NCI-H2029 (cell line): ENCODE measurements around the gene MEOX1.

Source experiments
- DNase-seq: peaks from one replicate; lab custom pipeline; 2025; lab: John Stamatoyannopoulos, UW

The MEOX1 gene

DNA sequence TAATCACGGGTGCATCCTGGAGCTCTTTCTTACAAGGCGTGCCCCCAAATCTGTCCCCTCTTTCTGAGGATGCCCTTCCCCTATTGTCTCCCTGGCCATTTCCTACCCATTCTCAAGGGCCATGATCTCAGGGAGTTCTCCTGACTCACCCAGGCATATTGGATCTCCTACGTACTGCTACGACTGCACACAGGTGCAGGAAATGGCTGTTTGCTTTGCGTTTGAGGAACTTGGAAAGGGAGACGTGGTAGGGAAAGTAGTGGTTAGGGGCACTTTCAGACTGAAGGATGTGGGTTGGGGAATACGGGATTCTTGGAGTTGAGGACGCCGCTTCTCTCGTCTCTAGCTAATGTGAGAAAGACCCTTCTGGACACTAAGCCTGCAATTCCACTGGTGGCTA lies 18.7 kb upstream of the MEOX1 start:
- peak; percentile 52 for DNase-seq

DNA sequence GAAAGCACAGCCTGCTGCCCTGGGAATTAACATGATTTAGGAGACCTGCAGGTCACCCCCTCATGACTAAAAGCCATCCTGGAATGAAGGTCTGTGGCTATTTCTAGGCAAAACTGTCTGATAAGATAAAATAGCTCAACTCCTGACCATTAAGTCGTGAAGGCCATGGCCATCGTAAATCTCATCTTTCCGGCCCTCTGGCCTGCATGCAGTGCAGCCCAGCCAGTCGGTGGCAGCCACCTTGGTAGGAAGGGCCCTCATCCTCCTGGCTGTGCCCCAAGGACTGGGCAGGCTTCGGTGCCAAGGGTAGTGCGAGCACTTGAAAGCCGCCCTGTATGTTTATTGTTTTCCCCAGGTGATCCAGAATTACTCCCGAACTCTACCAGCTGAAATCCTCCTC lies 18.2 kb upstream of the MEOX1 start:
- DNase-seq = peak; percentile 59

DNA sequence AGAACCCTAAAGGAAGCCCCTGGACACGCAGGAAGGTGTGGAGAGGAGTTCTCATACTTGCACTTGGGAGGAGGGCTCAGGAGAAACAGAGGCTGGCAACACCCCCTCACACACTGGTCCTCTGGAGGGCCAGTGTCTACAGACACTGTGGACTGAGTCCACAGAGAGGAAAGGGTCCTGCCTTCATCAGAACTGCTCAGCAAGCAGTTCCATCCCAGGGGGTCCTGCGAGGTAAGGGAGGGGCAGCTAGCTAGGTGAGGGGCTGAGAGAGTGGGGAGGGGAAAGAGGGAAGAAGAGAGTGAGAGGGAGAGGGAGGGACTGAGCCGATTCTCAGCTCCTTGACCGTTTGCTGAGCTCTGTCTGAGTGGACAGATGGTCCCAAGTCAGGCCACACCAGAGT lies 17.7 kb upstream of the MEOX1 start:
- DNase-seq = no peak

DNA sequence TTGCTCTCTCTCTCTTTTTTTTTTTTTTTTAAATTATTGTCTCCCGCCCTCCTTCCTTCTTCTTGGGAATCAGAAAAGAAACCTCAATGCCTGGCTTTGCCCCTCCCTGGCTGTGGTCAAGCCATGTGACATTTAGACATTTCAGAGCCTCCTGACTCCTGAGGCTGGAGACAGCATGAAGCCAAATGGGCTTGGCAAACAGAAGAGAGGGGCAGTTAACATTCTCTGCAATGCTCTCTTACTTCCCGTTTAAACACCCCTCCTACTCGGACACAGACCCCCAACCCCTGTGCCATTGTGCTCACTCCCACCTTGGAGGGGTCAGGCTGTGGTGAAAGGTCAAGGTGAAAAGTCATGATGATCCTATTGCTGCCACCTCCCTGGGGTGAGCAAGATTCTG lies 14.7 kb upstream of the MEOX1 start:
- DNase-seq = no peak

DNA sequence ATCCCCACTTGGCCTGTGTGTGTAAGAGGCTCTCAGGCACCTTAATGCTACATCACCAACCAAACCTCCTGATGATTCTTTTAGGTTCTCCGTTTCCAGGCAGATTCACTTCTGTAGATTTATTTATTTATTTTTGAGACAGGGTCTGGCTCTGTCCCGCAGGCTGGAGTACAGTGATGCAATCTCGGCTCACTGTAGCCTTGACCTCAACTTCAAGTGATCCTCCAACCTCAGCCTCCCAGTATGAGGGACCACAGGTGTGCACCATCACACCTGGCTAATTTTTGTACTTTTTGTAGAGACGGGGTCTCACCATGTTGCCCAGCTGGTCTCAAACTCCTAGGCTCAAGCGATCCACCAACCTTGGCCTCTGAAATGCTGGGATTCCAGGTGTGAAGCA lies 12.7 kb upstream of the MEOX1 start:
- no peak for DNase-seq

DNA sequence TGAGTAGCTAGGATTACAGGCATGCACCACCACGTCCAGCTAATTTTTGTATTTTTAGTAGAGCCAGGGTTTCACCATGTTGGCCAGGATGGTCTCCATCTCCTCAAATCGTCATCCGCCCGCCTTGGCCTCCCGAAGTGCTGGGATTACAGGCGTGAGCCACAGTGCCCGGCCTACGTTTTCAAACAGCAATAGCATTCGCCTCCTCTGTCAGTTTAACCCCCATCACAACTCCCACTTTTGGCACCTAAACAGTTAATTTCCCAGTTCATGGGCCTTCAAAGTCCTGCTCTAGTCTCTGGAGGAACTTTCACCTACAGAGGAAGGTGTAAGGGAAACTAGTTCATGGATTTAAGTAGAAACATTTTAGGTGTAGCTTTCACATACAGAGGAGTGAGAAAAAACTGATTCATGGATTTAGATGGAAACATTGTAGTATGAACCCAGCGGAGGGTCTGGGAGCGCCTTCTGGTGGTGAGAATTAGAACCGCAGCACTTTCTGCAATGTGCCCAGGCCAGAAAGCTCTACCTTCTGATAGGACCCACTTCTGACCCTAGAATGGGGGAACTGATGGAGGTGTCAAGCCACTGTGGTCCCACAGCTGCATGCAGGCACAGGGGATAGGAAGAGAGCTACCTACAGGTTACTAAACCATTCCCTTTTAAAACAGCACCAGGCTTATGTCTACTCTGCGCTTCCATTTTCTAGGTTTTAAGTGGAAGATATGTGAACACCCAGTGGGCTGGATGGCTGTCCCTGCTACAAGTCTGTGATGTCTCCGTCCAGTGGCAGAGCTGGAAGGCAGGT lies 12.0 kb upstream of the MEOX1 start:
- DNase-seq = peak; percentile 14

DNA sequence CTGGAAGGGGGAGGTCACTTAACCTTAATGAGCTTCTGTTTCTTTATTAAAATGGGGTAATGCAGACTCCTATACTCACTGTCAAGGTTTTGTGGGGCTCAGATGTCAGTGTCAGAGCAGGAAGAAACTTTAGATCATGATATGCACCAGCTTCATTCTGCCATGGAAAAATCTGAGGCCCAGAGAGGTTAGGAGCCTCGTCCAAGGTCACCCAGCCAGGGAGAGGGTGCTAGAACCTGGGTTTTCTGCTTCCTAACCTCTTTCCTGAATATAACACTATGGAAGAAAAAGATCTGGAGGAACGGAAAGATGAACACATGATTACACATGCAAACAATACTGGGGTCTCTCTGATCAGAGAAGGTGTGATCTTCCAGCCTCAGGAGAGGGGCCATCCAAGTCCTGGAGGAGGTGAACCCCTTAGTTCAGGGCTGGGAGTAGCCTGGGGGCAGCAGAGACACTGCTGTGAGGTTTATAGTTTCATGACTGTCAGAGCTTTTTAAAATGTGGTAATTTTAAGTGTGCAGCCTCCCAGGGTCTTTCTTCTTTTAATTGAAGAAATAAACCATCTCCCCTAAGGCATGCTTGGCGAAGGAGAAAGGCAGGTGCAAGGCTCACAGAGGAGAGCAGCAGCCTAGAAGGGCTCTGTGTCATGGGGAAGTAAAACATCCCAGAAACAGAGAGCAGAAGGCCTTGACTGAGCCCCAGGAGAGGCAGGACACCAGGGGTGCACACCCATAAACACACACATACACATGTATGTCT lies 10.2 kb upstream of the MEOX1 start:
- DNase-seq = no peak

DNA sequence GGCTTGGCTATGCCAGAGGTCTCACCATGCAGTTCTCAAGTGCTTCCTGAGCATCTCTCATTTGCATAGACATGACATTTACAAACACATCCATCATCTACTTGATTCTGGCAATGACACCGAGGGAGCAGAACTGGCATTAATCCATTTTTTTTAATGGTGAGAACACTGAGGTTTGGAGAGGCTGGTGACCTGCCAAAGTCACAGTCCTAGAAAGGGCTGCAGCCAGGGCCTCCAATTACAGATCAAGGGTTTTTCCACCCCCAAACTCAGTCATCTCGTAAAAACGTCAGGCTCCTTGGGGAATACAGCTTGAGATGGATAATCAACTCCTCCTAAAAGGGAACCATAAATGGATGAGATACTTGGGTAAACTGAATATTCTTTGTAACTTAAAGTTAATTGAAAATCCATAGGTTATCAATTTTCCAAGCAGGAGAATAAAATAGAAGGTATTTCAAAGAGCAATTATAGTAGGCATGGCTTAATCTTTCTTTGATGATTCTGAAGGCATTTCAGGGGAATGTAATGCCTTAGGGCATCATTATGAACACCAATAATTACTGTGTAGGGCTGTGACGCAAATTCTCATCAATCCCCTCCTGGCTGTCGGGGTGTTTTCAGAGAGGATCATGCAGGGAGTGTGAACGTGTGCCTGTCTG lies 9.4 kb upstream of the MEOX1 start:
- DNase-seq = peak; percentile 91

DNA sequence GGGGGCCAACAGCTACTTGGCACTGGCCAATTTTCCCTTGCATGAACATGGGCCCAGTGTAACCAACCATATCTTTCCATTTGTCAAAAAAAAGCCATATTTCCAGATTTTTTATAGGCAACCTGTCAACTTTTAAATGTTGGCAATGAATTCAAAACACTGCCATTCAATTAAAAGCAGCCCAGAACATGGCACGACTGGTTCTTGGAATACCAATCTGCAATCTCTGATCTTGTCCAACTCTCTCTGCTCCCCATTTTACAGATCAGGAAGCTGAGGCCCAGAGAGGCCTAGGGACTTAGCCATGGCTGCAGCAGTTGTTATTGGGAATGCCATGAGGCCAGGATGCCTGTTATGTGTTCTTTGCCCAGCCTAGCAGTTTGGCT lies 8.9 kb upstream of the MEOX1 start:
- DNase-seq = no peak

DNA sequence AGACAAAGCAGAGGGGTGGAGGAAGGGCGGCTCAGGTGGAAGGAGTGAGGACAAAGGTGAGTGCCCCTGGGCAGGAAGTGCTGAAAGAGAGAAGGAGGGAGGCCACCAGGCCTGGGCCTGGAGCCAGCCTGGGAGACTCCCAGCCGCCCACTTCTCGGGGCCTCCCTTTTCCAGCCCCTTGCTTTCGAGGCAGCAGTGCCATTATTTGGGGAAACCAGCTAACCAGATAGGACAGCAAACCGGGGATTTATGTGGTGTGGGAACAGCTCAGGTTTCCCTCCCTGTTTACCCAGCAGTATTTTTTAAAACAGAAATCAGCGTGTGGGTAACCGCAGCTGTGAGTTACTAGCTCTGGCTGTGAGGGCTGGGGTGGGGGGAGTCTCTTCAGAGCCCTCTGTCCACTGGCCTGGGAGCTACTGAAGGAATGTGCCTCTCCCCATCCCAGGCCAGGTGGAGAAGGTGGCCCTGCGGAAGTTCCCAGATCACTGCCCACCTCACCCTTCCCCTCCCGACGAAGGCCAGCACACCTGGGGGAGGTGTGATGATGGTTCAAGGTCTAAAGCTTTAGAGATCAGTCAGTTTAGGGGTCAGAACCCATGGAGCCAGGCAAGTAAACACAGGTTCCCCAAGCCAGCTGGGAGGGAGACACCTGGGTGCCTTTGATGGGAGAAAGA lies 8.4 kb upstream of the MEOX1 start:
- DNase-seq = peak; percentile 35

DNA sequence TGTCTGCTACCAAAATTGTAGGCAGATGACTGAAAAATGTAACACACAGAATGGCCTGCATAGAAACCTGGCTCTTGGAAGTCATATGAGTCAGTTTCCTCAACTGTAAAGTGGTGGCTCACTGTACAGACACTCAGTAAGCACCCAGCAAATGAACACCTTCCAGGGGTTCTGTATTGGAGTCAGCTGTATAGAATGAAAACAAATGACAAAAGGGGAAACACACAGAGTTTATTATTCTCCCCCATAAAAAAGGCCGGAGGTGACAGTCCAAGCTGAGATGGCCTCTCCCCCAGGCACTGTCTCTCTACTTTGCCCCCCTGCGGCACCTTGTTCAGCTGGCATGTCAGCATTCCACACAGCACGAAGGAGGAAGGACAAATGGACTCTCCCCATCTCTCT lies 6.2 kb upstream of the MEOX1 start:
- DNase-seq = no peak

DNA sequence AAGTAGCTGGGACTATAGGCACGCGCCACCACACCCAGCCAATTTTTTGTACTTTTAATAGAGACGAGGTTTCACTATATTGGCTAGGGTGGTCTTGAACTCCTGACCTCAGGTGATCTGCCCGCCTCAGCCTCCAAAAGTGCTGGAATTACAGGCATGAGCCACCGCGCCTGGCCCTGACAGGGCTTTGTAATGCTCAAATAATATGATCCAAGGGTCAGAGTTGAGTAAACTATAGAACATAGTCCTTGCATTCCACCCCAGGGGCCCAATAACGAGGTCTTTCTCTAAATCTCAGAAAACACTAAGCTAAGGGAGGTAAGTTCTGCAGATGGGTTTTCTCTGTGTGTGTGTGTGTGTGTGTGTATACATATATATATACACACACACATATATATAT lies 5.8 kb upstream of the MEOX1 start:
- DNase-seq = no peak

DNA sequence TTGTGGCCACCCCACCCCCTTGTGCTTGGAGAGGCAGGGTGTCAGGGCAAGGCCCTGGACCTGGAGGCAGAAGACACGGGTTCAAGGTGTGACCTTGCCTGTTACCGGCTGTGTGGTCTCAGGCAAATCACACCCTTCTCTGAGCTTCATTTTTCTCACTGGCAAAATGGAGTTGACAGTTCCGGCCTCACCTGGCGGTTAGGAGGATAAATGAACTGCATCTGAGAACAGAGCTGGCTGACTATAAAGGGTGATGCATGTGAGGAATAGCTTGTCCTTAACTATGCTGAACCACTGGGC lies 4.2 kb upstream of the MEOX1 start:
- no peak for DNase-seq

DNA sequence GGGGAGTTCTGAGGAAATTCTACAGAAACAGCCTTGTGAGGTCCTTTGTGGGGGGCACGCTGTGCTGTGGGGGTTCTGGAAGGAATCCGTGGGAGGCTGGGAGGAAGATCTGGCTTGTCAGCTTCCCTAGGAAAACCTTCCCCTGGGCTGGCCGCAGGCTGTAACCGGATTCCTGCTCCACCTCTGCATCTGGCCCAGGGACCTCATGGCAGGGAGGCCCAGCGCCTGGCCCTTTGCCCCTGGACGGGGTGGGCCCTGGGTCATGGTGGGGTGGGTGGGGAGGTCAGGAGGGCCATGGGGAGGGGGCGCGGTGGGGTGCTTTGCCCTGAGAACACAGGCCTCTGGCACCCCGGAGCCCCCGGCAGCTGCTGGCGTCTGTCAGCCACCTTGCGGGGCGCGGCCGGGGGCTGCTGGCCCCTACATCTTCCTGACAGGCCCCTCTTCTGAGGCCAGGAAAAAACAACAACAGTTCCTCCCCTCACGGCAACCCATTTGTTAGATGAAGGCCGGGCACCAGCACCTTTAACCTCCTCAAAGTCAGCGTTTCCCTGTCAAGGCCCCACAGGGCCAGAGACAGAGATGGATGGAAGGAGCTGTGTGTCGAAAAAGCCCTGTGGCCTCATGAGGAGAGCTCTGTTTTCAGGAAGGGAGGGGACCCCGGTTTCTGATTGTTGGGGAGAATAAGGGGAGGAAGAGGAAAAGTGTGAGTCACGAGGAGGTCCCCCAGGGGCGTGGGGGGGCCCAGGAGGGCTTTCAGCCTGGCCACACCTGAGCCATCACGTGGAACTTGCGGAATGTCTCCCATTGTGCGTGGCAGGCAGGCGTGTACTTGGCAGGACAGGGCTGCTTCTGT lies 3.6 kb upstream of the MEOX1 start:
- no peak for DNase-seq

DNA sequence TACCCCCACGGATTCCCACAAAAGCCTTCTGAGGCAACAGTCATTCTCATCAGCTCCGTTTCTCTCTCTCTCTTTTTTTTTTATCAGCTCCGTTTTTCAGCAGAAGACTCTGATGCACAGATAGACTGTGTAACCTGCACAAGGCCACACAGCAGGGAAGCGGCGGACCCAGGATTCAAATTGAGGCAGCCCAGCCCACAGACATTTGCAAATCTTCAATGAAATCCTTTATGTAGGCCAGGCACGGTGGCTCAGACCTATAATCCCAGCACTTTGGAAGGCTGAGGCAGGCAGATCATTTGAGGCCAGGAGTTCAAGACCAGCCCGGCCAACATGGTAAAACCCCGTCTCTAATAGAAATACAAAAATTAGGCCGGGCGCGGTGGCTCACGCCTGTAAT lies 2.4 kb upstream of the MEOX1 start:
- no peak for DNase-seq

DNA sequence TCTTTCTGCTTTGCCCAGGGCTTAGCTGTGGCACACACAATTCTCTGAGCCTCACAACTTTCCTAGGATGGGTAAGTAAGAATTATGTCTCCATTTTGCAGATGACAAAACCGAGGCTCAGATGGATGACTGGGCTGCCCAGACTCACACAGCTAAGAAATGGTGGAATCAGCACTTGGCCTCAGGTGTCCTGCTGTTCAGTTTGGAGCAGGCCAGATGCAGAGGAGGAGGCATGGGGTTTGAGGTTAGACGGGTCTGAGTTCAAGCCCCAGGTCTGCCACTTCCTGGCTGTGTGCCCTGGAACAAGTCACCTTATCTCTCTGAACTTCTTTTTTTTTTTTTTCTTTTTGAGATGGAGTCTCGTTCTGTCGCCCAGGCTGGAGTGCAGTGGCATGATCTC lies 1.7 kb upstream of the MEOX1 start:
- DNase-seq = no peak

DNA sequence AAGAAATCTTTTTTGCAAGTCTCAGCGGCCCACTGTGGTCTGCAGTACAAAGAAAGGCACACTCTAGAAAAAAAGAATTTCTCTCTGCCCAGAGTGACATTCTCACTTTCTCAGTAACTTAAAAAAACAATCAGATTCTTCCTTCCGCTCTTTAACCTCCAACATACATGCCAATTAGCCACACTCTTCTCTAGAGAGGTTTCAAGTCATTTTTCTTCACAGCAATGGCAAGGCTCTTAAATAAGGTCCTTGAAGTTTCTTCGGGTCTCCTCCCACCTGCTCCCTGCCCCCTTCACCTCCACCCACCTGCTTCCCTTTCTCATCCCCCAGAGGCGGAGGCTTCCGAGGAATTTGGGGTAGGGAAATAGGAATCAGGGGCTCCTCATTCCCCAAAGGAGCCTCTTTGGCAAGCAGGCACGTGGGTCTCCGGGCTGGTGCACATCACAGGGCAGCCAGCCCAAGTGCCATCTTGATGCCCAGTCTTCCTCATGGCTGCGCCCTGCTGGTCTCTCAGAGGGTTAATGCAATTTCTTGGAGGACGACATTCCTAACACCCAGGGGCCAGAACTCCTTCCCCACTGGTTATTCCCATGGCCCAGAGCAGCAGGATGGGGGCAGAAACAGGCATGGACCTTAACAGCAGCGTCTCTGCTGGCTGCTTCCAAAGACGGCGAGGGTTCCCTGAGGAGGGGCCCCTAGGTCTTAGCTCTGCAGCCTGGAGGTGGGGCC lies 855 bp upstream of the MEOX1 start:
- DNase-seq = no peak

DNA sequence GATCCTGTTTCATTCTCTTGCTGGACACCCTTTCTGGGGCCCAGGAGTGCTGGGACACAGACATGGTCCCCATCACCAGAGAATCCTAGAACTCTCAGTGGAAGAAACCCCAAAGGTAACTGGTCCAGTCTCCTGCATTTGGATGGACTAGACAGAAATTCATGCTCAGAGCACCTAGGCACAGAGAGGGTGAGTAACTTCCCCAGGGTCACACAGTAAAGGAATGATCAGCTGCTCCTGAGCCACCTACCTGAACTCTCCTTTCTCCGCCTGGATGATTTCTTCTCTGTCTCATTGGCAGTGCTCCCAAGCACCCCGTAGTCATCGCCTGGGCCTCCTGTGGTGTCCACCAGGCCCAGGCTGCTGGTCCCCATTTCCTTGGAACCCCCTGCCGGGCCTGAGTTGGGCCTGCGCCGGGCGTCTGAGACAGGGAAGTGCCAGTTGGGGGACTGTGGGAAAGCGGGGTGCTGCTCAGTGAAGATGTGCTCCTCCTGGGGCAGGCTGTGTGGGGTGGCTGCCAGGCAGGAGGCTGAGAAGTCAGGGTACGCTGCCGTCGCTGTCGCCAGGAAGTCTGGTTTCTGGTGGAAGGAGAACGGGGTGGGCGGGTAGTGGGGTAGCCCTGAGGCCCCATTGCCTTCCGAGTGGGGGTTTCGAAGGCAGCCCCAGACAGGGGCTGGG lies 767 bp downstream of the MEOX1 start:
- no peak for DNase-seq

DNA sequence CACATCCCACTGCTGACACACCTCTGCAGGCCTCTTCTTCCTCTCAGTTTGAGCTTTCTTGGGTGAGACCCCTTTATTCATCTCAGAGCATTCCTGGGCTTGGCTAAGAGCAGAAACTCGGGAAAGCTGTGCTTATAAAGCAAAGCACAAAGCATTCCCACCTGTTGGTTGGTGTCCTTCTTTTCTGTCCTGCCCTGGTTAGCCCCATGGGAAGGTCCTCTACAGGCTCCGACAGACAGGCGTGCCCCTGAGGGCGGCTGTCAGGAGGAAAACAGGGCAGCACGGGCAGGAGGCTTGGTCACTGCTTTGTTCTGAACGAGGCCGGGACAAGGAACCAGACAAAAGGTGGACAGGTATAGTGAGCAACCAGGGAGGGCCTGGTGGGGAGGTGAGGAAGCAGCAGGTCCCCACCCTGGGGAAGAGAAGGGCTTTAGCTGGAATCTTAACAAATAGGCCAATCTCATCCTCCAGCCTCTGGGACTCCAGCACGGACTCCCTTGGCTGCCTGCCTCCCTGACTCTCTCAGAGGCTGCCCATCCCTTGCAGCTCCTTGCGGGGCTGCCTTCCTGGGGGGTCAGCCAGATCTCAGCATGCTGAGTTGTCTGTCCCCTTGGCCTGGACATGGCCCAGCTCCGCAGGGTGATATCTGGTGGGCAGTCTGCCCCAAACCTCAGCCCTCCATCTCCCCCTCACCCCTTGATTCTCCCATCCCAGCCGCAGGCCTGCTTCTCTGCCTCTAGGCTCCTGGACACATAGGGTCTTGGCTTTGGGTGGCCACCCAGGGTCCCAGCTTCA lies 1.7 kb downstream of the MEOX1 start:
- DNase-seq = no peak

DNA sequence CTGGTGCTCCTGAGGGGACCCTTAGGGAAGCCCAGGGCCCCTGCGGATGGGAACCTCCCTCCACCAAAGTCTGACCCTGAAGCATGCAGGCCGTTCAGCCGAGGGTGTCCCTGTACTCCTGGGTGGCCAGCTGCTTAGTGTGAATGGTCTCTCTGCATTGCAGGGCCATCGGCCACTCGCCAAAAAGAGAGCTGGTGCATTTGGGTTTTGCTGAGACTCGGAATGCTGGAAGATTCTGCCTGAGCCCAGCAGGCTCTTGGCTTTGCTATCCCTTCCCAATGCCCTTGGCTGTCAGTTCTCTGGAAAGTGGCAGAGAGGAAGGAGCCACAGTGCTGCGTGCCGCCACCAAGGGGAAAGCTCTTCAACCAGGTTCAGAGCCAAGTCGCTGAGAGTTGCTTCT lies 2.8 kb downstream of the MEOX1 start:
- no peak for DNase-seq
